H1 (cell line): ENCODE measurements around the gene MBTPS1. TPM values are rescaled to one million over a fixed set of nuclear protein-coding genes. Genes with fewer than 3 reads are reported as not detected.
A peak's percentile ranks its signal among the peaks of the same experiment; 100 is the strongest.

Source experiments
- CTCF ChIA-PET: fragments of 300-600 bp; sonication (Branson Sonifier 250); formaldehyde crosslinking; loops from one replicate; lab custom pipeline; 2021; ENCODE audit not compliant: partially characterized antibody; lab: Charles Lee
- POLR2A ChIA-PET: fragments of 300-600 bp; sonication (Branson Sonifier 250); formaldehyde crosslinking; loops from one replicate; lab custom pipeline; 2021; ENCODE audit warnings: inconsistent platforms; ENCODE audit not compliant: partially characterized antibody; lab: Charles Lee
- DNase-seq, 2 experiments: peaks; one replicate each; pipeline versions ENCODE4 v3.0.0 to v3.0.0-alpha.2; 2010 to 2022; ENCODE audit warnings: low spot score in 2 of 2, low read depth in 1 of 2, mixed read lengths in 1 of 2
- FAIRE-seq: peaks from 2 replicates; lab custom pipeline; 2011; peaks lifted over from hg19 to GRCh38; lab: Jason Lieb, UNC
- H2AFZ ChIP-seq: 2 replicates; pipeline ENCODE4 v1.8.1; 2012; ENCODE audit warnings: low read length, inconsistent platforms
- H2AK5ac ChIP-seq: 2 replicates; pipeline ENCODE4 v1.6.1; 2013; ENCODE audit warnings: low read depth, low read length
- H2BK120ac ChIP-seq: replicated peaks from 2 replicates; pipeline ENCODE3; 2013; ENCODE audit warnings: low read depth, low read length, inconsistent platforms
- H2BK12ac ChIP-seq: 2 replicates; pipeline ENCODE4 v1.6.1; 2013; ENCODE audit warnings: low read depth, low read length
- H2BK15ac ChIP-seq: 2 replicates; pipeline ENCODE4 v1.6.1; 2013; ENCODE audit warnings: low read length
- H2BK20ac ChIP-seq: 2 replicates; pipeline ENCODE4 v1.6.1; 2013; ENCODE audit warnings: low read length
- H2BK5ac ChIP-seq: 2 replicates; pipeline ENCODE4 v1.6.1; 2013; ENCODE audit warnings: low read depth, low read length
- H3K14ac ChIP-seq: 2 replicates; pipeline ENCODE4 v1.6.1; 2013; ENCODE audit warnings: inconsistent platforms; ENCODE audit not compliant: insufficient read length
- H3K18ac ChIP-seq: 2 replicates; pipeline ENCODE4 v1.6.1; 2013; ENCODE audit warnings: low read length; ENCODE audit errors: extremely low read depth
- H3K23ac ChIP-seq: 2 replicates; pipeline ENCODE4 v1.6.1; 2013; ENCODE audit warnings: inconsistent platforms; ENCODE audit not compliant: insufficient read length
- H3K23me2 ChIP-seq: 2 replicates; pipeline ENCODE4 v1.6.1; 2013; ENCODE audit warnings: low read depth, low read length
- H3K27ac ChIP-seq: 2 replicates; pipeline ENCODE4 v1.6.1; 2011; ENCODE audit warnings: low read depth, low read length, inconsistent platforms
- H3K27me3 ChIP-seq, 4 experiments: replicated peaks in 1 of 4; 1 replicate in 1 of 4; 2 replicates in 3 of 4; pipeline versions ENCODE4 v1.6.1 to v1.8.1; 2011 to 2013; ENCODE audit warnings: low read length in 3 of 4, mild to moderate bottlenecking in 3 of 4, inconsistent platforms in 2 of 4, mixed read lengths in 2 of 4, moderate library complexity in 1 of 4; ENCODE audit not compliant: control insufficient read depth in 3 of 4, insufficient read depth in 3 of 4; ENCODE audit errors: extremely low read depth in 1 of 4
- H3K36me3 ChIP-seq, 4 experiments: 2 replicates each; pipeline versions ENCODE4 v1.6.1 to v1.8.1; 2011 to 2013; ENCODE audit warnings: mild to moderate bottlenecking in 4 of 4, low read length in 3 of 4, moderate library complexity in 2 of 4, control low read depth in 1 of 4, inconsistent platforms in 1 of 4; ENCODE audit not compliant: insufficient read depth in 4 of 4, control insufficient read depth in 2 of 4
- H3K4ac ChIP-seq: replicated peaks from 2 replicates; pipeline ENCODE3; 2013; ENCODE audit warnings: low read length, low read depth, mixed read lengths, inconsistent platforms; ENCODE audit not compliant: insufficient read length
- H3K4me1 ChIP-seq, 4 experiments: replicated peaks in 1 of 4; 1 replicate in 1 of 4; 2 replicates in 3 of 4; pipeline versions ENCODE4 v1.6.1 to v1.8.1; 2011 to 2013; ENCODE audit warnings: low read length in 3 of 4, inconsistent platforms in 2 of 4, mixed read lengths in 1 of 4; ENCODE audit not compliant: insufficient read depth in 4 of 4, control insufficient read depth in 3 of 4
- H3K4me2 ChIP-seq, 2 experiments: 2 replicates each; pipeline versions ENCODE4 v1.6.1 to v1.8.1; 2011 to 2013; ENCODE audit warnings: low read depth in 2 of 2, low read length in 2 of 2, control low read depth in 1 of 2, inconsistent platforms in 1 of 2, mild to moderate bottlenecking in 1 of 2; ENCODE audit not compliant: insufficient read depth in 1 of 2
- H3K4me3 ChIP-seq, 4 experiments: fragments of 200-600, 300-600 bp in 1 of 4; sonication (generic), shearing (Covaris generic), sonication (Bioruptor Twin) in 1 of 4; 2 replicates each; pipeline versions ENCODE4 v1.5.1 to v1.8.1; 2011 to 2016; ENCODE audit warnings: low read length in 4 of 4, low read depth in 3 of 4, control low read depth in 2 of 4, inconsistent platforms in 2 of 4, mild to moderate bottlenecking in 2 of 4, mixed read lengths in 1 of 4, moderate library complexity in 1 of 4; ENCODE audit not compliant: insufficient read depth in 2 of 4; ENCODE audit errors: extremely low read depth in 1 of 4
- H3K56ac ChIP-seq: replicated peaks from 2 replicates; pipeline ENCODE3; 2013; ENCODE audit warnings: low read depth, mild to moderate bottlenecking, mixed read lengths, low read length, inconsistent platforms; ENCODE audit not compliant: insufficient read length
- H3K79me1 ChIP-seq: 2 replicates; pipeline ENCODE4 v1.6.1; 2013; ENCODE audit warnings: low read depth, low read length, control low read depth
- H3K79me2 ChIP-seq, 2 experiments: 2 replicates each; pipeline versions ENCODE4 v1.6.1 to v1.8.1; 2012 to 2013; ENCODE audit warnings: low read length in 2 of 2, mild to moderate bottlenecking in 2 of 2, inconsistent platforms in 1 of 2; ENCODE audit not compliant: insufficient read depth in 2 of 2, control insufficient read depth in 1 of 2
- H3K9ac ChIP-seq, 4 experiments: replicated peaks in 1 of 4; 1 replicate in 1 of 4; 2 replicates in 3 of 4; pipeline versions ENCODE4 v1.6.1 to v1.8.1; 2011 to 2013; ENCODE audit warnings: low read depth in 3 of 4, low read length in 3 of 4, control low read depth in 2 of 4, mild to moderate bottlenecking in 2 of 4, moderate library complexity in 2 of 4, inconsistent platforms in 1 of 4; ENCODE audit errors: extremely low read depth in 1 of 4
- H3K9me3 ChIP-seq, 2 experiments: 2 replicates each; pipeline versions ENCODE4 v1.6.1 to v1.8.1; 2012 to 2013; ENCODE audit warnings: mild to moderate bottlenecking in 2 of 2, moderate library complexity in 2 of 2, control low read depth in 1 of 2, inconsistent platforms in 1 of 2, low read depth in 1 of 2, low read length in 1 of 2, mixed read lengths in 1 of 2; ENCODE audit not compliant: insufficient read depth in 2 of 2
- H4K20me1 ChIP-seq, 2 experiments: replicated peaks in 1 of 2; 2 replicates each; pipeline versions ENCODE3 to v1.8.1; 2011 to 2013; ENCODE audit warnings: inconsistent platforms in 2 of 2, low read length in 2 of 2, mild to moderate bottlenecking in 1 of 2; ENCODE audit not compliant: insufficient read depth in 2 of 2, control insufficient read depth in 1 of 2
- H4K5ac ChIP-seq: 2 replicates; pipeline ENCODE4 v1.6.1; 2013; ENCODE audit warnings: low read length, low read depth, mixed read lengths, inconsistent platforms; ENCODE audit not compliant: insufficient read length
- H4K8ac ChIP-seq: 2 replicates; pipeline ENCODE4 v1.8.0; 2013; ENCODE audit warnings: mild to moderate bottlenecking, moderate library complexity, low read length, inconsistent platforms; ENCODE audit not compliant: insufficient read depth; ENCODE audit errors: extremely low read depth
- H4K91ac ChIP-seq: replicated peaks from 2 replicates; pipeline ENCODE3; 2013; ENCODE audit warnings: low read length, mixed read lengths, inconsistent platforms; ENCODE audit not compliant: insufficient read length
- KDM1A ChIP-seq: fragments of 200-600, 300-600 bp; sonication (generic); IDR thresholded peaks from 2 replicates; pipeline ENCODE4 v1.7.1; 2016; ENCODE audit warnings: mild to moderate bottlenecking, low read length, borderline replicate concordance
- YY1 ChIP-seq: IDR thresholded peaks from 2 replicates; pipeline ENCODE4 v1.6.1; 2011; ENCODE audit warnings: low read depth, mild to moderate bottlenecking, low read length
- WGBS, 2 experiments: shearing (Covaris generic) in 1 of 2; methylation state at CpG; one replicate each; pipeline versions ENCODE4 v1.1.6 to v1.1.7; 2013 to 2015; ENCODE audit warnings: low lambda C conversion rate in 2 of 2, mixed read lengths in 2 of 2, inconsistent platforms in 1 of 2, low coverage in 1 of 2, missing lambda C conversion rate in 1 of 2; ENCODE audit not compliant: insufficient replicate concordance in 2 of 2, insufficient coverage in 1 of 2, insufficient read length in 1 of 2; ENCODE audit errors: extremely low coverage in 1 of 2, missing lambda C conversion rate in 1 of 2; 5-methylcytosine and 5-hydroxymethylcytosine counted together
- polyA plus RNA-seq, 7 experiments: library from polyadenylated mRNA; depleted of rRNA in 3 of 7; stranded (reverse) in 5 of 7; unstranded in 2 of 7; fragments of >200 nt in 5 of 7; fragments of 200-250 nt in 2 of 7; gene quantifications; 1 replicate in 5 of 7; 2 replicates in 1 of 7; 4 replicates in 1 of 7; pipeline versions ENCODE4 v1.2.1 to v1.2.3, GENCODE V29; 2011 to 2013; ENCODE audit warnings: missing spikeins in 2 of 7, mixed read lengths in 2 of 7
- total RNA-seq: library from RNA; stranded (reverse); fragmentation: NEBNext Ultra II Directional; extraction: Animal tissue kit (Norgen Biotek cat#: 25700); gene quantifications from 2 replicates; pipeline ENCODE4 v1.2.1, GENCODE V29; 2021

The MBTPS1 gene
- total and polyA plus RNA-seq, 2 of the 8 experiments (the other 6 are each of a cell fraction or from before 2014, with no cell fraction given), result 30.6 to 53.3 TPM

DNA sequence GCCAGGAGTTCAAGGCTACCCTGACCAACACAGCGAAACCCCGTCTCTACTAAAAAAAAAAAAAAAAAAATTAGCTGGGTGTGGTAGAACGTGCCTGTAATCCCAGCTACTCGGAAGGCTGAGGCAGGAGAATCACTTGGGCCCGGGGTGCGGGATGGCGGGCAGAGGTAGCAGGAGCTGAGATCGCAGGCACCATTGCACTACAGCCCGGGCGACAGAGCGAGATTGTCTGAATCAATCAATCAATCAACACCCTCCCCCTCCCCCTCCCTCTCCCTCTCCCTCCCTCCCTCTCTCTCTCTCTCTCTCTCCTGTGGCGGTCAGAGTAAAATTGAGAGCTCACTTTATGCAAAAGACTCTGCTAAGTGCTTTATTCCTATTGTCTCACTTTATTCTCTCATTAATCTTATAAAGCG is 27.1 kb upstream of the MBTPS1 start:
- Histone ChIP-seq H3K4me1 (peaks cover 7 to 18% (median 11%) of the 10 kb centered on the region in 4 experiments), H4K91ac (no peak overlapping the region), H4K20me1 (peaks cover 3 to 6% of the 10 kb centered on the region in 2 experiments), H3K18ac (no peak overlapping the region; the same call in 1 of the 2 replicates), H3K4me3 (peak overlapping the region; percentile 88 to 97 (median 92)), H3K23me2 (peaks cover 8% of the 10 kb centered on the region; the same call in 1 of the 2 replicates), H2BK12ac (no peak overlapping the region), H4K5ac (no peak overlapping the region), H3K4me2 (peak overlapping the region; percentile 89 to 97), H2AFZ (no peak overlapping the region), H4K8ac (no peak overlapping the region), H2BK15ac (no peak overlapping the region), H2BK20ac (no peak overlapping the region), H3K14ac (no peak overlapping the region), H2BK5ac (no peak overlapping the region), H3K79me1 (peaks cover 8% of the 10 kb centered on the region), H3K27ac (no peak overlapping the region), H2AK5ac (no peak overlapping the region), H2BK120ac (no peak overlapping the region), H3K4ac (no peak overlapping the region), H3K23ac (no peak overlapping the region), H3K27me3 (peaks cover 0 to 7% (median 3%) of the 10 kb centered on the region in 4 experiments; a peak in 2 of 7 replicates), H3K56ac (no peak overlapping the region), H3K79me2 (peaks cover 5 to 48% of the 10 kb centered on the region in 2 experiments; a peak in 3 of 4 replicates), H3K9ac (peak overlapping the region in 1 of 4 experiments; percentile 73; a peak in 1 of 7 replicates), H3K9me3 (no peaks in the 10 kb centered on the region), H3K36me3 (peaks cover 0 to 3% (median 0%) of the 10 kb centered on the region in 4 experiments; a peak in 1 of 8 replicates)
- TF ChIP-seq KDM1A, result peak; percentile 75; the same call in 1 of the 2 replicates
- no peak for TF ChIP-seq YY1
- no peak for DNase-seq
- FAIRE-seq, result no peak
- POLR2A ChIA-PET, result no interaction called here
- CTCF ChIA-PET, result interaction anchor here (0.5 to 2.0 kb wide), 5 partner anchors 12 to 59 kb away, joined by 3 to 5 read pairs (median 3); no protein-coding TSS in a partner anchor
- 17% methylated on average over 11 of the region's 13 CpGs; no CpG with 5 or more reads in 1 of the 2 experiments for WGBS, 2 experiments
